Activated CD4-positive, alpha-beta T cell treated with anti-CD3 and anti-CD28 coated beads, Interleukin-2, Interleukin-4, amounts not matched to agents 100 ng/mL and 50 ng/mL, durations not matched to agents 16 hours and 8 hours (primary cell): ENCODE data around the gene SLC2A10.

ENCODE experiments used
- DNase-seq: peaks from one replicate; pipeline ENCODE4 v3.0.0-alpha.2; 2020; ENCODE audit warnings: low spot score

The SLC2A10 gene

GRCh38 chr20:46770330-46771194 is 61.1 kb downstream of the SLC2A10 start:
- no peak for DNase-seq

DNA sequence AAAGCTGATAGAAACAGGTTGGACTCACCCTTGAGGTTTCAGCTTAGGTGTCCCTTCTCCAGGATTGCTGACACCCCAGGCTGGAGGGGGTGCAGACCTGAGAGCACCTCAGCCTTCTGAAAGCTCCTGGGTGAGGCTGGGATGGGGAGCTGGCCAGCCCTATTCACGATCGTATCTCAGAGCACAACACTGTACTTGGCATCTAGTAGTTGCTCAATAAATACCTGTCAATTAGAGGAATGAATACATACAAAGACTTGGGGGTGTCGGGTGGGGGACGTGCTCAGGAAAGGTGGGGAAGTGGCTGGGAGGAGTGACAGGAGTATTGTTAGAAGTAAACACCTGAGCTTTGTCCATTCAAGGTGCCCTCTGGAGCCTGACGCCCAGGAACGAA is 61.7 kb downstream of the SLC2A10 start:
- no peak for DNase-seq

DNA sequence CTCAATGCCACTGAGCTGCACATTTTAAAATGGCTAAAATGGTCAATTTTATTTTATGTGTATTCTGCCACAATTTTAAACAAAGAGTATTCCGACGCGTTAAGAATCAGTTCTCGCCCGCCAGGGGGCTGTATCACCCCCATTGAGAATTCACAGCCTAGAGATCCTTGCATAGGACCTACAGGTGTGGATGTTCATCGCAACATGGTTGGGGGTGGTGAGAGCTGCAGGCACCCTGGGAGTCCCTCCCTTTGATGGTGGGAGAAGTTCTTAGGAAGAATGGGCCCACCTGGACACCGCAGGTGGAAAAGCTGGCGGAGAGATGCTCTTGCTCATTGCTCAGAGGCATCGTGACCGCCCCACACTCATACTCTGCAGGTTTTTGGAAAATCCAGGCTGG is 63.5 kb downstream of the SLC2A10 start:
- DNase-seq, result no peak

DNA sequence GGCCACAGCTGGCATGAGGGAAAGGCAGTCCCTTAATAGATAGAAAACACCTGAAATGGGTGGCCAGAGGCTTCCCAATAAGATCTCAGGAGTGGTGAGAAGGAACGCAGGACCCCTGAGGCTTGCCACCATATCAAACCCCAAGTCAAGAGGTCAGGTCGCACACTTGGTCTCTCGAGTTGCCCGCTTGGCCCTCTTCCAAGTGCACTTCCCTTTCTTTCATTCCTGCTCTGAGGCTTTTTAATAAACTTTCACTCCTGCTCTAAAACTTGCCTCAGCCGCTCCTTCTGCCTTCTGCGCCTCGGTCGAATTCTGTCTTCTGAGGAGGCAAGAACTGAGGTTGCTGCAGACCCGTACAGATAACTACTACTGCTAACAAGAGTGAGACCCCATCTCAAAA is 64.2 kb downstream of the SLC2A10 start:
- no peak for DNase-seq

DNA sequence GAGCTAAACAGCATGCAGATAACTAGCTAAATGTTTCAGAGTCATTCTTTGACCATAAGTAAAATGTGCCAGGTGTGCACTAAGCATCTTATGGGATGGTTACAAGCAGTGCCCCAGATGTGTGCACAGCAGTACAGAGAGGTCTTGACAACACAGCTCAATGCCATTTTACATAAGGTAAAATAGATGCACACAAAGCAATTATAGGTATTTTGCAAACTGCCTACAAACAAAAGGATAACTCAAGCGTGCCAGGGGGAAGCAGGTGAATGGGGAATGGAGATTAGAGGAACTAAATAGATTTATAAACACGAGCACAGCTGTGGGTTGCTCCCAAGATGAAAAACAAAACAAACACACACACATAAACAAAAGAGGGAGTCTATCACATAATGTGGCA is 64.8 kb downstream of the SLC2A10 start:
- DNase-seq, result no peak

DNA sequence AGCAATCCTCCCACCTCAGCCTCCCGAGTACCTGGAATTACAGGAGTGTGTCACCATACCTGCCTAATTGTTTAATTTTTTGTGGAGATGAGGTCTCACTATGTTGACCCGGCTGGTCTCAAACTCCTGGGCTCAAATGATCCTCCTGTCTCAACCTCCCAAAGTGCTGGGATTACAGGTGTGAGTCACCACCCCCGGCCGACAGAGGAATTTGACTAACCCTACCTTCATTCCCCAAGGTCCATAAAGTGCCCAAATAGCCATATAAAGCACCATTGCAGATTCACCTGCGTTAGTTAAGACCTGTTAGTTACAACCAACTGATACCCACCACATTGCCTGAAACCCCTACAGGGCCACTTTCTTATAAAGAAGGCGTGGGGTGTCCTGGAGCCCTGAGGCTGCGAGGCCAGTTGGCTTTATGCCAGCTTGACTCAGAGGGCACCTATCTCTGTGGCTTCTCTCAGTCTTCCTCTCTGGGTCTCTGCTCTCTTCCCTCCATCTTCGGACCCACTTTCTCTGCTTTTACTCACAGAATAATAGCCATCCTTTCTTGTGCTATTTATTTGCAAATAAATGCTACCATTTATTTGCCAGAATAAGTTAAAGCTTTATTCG is 65.6 kb downstream of the SLC2A10 start:
- DNase-seq, result no peak

GRCh38 chr20:46775806-46776205 is 66.4 kb downstream of the SLC2A10 start:
- no peak for DNase-seq

GRCh38 chr20:46777331-46777730 is 67.9 kb downstream of the SLC2A10 start:
- DNase-seq, result no peak

- no peak for DNase-seq
Observed at GRCh38 chr20:46779831-46780230, 70.4 kb downstream of the SLC2A10 start.

DNA sequence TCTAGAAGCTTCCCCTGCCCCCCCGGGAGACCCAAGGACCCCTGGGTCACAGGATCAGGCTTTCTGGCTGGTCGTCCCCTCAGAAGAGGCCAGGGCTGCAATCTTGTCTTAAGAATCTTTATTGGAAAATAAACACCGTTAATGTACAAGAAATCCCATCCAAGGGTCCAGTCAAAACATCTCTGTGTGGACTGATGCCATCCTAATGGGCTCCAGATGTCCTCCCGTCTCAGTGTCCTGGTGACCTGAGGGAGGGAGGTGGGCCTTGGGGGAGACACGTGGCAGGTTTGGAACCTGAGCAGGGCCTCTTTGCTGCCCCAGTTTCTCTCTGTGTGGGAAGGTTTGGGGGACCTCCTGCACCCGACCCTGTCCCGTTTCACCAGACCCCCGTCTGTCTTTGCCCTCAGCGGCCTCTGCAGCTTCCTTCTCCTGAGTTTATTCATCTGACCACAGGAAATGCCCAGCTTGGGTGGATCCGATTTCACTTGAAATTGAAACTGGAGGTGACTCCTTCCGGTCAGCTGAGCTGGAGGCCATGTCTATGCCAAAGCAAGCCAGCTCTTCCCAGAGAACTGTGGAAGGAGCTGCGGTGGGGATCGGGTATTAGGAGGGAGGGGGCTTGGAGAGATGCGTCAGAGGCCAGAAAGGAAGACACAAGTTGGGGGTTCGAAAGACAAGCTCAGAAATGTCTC is 75.1 kb downstream of the SLC2A10 start:
- no peak for DNase-seq
